GM10266 (cell line): ENCODE measurements around the gene OAT.

ENCODE experiments used
- DNase-seq: peaks from one replicate; pipeline ENCODE4 v3.0.0; 2012; ENCODE audit errors: extremely low spot score
- TF ChIP-seq, protein P1 (sequence below): IDR thresholded peaks from 2 replicates; pipeline ENCODE4 v1.5.1; 2012; ENCODE audit warnings: mild to moderate bottlenecking, low read depth; ENCODE audit not compliant: control insufficient read depth, insufficient read depth; ENCODE audit errors: missing control alignments

OAT gene

DNA sequence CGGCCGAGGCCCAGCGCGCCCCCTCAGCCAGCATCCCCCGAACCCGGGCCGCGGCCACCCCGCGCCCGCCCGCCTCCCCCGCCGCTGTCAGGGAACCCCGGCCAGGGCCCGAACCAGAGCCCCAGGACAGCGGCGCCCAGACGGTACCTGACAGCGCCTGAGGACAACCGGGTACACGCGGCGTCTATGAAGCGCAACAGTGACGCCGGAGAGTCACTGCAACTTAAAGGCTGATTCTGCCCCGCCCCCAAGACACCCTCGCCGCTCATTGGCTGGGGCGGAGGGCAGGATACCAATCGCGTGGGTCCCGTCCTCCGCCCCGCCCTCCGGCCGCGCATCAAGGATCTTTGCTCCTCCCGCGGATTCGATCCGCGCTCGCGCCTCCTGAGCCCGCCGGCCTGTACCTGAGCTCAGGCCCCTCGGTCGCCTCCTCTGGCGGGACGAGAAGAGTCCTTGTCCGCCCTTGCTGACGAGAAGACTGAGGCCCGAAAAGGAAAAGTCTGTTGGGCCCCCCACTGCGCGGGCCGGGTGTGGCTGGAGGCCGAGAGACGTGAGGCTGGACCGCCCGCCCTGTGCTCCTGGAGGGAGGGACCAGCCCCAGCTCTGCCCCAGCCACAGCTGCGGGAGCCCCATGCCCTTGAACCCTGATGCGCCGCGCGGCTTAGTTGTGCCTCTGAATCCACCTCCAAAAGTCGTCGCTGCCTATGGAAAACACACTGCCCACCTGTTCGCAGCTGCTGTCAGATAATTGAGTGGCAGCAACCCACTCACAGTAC, at the start of gene OAT:
Gene OAT (minus strand): TSS at position 198 of the 776 bp plus-strand sequence. CDS start 6,752 bp downstream, outside the sequence.
- TF ChIP-seq, protein P1, sequence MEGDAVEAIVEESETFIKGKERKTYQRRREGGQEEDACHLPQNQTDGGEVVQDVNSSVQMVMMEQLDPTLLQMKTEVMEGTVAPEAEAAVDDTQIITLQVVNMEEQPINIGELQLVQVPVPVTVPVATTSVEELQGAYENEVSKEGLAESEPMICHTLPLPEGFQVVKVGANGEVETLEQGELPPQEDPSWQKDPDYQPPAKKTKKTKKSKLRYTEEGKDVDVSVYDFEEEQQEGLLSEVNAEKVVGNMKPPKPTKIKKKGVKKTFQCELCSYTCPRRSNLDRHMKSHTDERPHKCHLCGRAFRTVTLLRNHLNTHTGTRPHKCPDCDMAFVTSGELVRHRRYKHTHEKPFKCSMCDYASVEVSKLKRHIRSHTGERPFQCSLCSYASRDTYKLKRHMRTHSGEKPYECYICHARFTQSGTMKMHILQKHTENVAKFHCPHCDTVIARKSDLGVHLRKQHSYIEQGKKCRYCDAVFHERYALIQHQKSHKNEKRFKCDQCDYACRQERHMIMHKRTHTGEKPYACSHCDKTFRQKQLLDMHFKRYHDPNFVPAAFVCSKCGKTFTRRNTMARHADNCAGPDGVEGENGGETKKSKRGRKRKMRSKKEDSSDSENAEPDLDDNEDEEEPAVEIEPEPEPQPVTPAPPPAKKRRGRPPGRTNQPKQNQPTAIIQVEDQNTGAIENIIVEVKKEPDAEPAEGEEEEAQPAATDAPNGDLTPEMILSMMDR, result peak; percentile 7
- peak; percentile 96 for DNase-seq

DNA sequence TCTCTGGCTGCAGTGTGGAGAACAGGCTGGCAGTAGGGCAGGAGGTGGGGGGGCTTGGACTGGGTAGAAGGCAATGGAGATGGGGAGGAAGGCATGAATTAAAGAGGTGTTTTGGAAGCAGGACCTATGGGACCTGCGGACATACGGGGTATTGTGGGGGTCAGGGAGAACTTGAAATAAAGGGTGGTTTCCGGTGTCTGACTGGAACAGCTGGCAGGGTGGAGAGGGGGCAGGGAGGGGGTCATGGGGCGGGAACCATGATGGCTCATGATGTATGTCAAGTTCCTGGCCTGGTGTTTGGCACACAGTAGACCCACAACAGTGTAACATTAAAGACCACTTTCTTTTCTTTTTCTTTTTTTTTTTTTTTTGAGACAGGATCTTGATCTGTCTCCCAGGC, 48.4 kb upstream of the OAT start:
- TF ChIP-seq, protein P1, result no peak

DNA sequence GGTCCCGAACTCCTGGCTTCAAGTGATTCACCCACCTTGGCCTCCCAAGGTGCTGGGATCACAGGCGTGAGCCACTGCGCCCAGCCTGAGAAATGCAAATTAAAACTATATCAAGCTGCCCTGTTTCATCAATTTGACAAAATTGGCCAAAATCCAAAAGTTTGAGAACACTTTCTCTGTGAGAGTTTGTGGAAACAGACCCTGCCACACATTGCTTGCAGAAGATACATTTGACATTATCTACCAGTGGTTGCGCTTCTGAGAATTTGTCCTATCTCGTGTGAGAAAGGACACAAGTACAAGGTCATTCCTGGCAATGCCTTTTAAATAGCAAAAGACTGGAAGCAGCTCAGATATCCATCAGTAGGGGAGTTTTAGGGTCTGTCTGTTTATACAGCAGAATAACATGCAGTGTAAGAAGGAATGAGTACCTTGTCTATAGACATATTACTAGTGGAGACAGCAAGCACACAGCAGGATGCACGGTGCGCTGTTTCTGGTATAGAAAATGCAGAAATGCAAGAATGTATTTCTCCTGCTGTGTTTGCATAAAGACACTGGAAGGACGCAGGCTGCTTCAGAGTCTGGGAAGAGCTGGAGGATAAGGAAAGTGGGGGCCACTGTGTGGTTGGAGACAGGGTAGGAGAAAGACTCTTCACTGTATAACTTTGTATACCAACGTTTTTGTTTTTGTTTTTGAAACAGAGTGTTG, 47.2 kb upstream of the OAT start:
- no peak for DNase-seq
- TF ChIP-seq, protein P1, result no peak

More for the DNA sequence above, 48.4 kb upstream of the OAT start:
- no peak for DNase-seq

DNA sequence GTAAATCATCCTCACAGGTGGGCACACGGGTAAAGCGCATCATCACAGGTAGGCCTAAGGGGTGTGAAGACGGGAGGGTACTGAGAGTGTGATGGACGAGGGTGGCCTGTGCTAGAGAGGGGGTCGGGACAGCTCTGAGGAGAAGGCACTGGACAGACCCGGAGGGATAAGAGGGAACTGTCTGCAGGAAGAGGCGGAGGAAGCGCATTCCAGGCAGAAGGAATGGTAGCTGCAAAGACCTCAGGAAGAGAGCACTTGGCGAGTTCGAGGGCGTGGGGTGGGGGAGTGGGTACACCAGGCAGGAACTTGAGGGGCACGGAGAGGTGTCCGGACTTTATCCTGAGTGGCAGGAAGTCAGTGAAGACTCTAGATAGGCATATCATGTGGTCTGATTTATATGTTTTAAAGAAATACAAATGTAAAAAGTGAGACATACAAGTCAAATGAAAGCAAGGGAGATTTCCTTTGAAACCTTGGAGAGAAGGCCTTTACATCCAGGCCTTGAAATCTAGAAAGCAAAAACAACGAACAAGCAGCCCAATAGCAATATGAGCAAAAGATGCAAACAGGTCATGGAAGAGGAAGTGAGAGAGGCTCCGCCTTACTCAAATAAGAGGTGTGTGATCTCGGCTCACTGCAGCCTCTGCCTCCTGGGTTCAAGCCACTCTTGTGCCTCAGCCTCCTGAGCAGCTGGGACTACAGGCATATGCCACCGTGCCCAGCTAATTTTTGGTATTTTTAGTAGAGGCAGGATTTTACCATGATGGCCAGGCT, 46.5 kb upstream of the OAT start:
- peak; percentile 69 for DNase-seq
- TF ChIP-seq, protein P1, result no peak

DNA sequence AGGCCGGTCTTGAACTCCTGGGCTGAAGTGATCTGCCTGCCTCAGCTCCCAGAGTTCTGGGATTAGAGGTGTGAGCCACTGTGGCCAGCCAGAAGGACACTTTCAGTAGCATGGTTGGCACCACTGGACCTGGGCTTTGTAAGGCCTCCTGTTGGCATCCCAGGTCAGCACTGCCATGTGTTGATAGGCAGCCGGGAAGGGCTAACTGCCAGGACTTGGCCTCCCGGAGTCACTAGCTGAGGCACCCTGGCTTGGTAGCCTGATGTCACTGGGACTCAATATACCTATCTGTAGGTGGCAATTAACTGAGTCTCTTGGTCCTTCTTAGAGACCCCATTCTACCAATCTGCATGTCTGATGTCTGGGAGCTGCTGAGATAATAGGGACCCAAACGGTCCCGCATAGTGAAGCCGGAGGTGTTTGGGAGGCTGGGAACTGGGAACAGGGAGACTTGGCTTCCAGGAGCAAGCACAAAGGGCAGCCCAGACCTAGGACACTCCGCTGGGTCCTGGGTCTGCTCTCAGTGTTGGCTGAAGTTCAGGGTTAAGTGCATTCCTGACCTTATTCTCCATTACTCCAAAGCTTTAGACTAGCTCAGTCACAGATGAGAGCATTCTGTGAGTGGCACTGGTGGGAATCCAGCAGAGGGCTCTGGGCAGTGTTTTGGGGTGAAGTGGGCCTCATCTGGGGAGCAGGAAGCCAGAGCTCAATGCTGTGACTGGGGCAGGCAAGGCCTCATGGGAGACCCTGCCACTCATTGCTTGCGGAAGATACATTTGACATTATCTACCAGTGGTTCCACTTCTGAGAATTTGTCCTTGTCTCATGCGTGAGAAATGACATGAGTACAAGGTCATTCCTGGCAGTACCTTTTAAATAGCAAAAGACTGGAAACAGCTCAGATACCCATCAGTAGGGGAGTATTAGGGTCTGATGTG, 45.6 kb upstream of the OAT start:
- DNase-seq, result no peak
- TF ChIP-seq, protein P1, result no peak

DNA sequence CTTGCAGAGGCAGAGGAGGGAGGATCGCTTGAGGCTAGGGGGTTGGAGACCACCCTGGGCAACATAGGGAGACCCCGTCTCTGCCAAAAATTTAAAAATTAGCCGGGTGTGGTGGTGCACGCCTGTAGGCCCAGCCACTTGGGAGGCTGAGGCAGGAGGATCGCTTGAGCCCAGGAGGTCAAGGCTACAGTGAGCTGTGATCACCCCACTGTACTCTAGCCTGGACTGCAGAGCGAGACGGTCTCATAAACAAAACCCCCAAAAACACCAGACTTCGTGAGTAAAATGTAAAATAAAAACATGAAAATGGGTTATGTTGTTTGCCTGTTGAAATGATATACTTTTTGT, 43.6 kb upstream of the OAT start:
- TF ChIP-seq, protein P1, result no peak
- no peak for DNase-seq
